GM12878 (cell line): ENCODE results near the gene ARAP1. TPM values are rescaled to one million over a fixed set of nuclear protein-coding genes. Genes with fewer than 3 reads are reported as not detected.

Source experiments
- ATAC-seq: fragments of 200-7000 bp; cut with Tn5 transposase; 3 replicates; pipeline ENCODE4 v1.9.1; 2020; ENCODE audit warnings: mild to moderate bottlenecking, moderate library complexity
- BruUV-seq: library from RNA; stranded (reverse); fragments of 400-500 nt; replicated peaks from 2 replicates; lab custom pipeline; 2021; lab: Mats Ljungman, UMichigan
- CTCF ChIA-PET: fragments of 300-600 bp; sonication (Branson Sonifier 250); formaldehyde crosslinking; extraction: SDS; loops from one replicate; lab custom pipeline; 2021; ENCODE audit warnings: inconsistent platforms; lab: Yijun Ruan, JAX
- POLR2A ChIA-PET: fragments of 350-600 bp; formaldehyde crosslinking; extraction: SDS; loops from one replicate; lab custom pipeline; 2021; ENCODE audit warnings: inconsistent platforms; lab: Charles Lee
- RAD21 ChIA-PET: fragments of 300-600 bp; sonication (Branson Sonifier 250); formaldehyde crosslinking; loops from one replicate; lab custom pipeline; 2023; ENCODE audit warnings: antibody characterized with exemption; ENCODE audit not compliant: unreplicated experiment; lab: Charles Lee
- SMC1A ChIA-PET: fragments of 300-600 bp; sonication (Branson Sonifier 250); formaldehyde crosslinking; loops from one replicate; lab custom pipeline; 2023; ENCODE audit not compliant: unreplicated experiment, uncharacterized antibody; lab: Charles Lee
- DNase-seq: peaks from one replicate; pipeline ENCODE4 v3.0.0-alpha.2; 2011; ENCODE audit warnings: low read depth, low spot score
- FAIRE-seq: peaks from 3 replicates; lab custom pipeline; 2011; peaks lifted over from hg19 to GRCh38; lab: Jason Lieb, UNC
- H2AFZ ChIP-seq: 2 replicates; pipeline ENCODE4 v1.6.0; 2011; ENCODE audit warnings: low read depth, low read length, control low read depth; ENCODE audit not compliant: control insufficient read depth
- H3K27ac ChIP-seq: 2 replicates; pipeline ENCODE4 v1.5.1; 2011; ENCODE audit warnings: control low read depth; ENCODE audit not compliant: control insufficient read depth, insufficient read depth
- H3K27me3 ChIP-seq, 2 experiments: replicated peaks in 1 of 2; 2 replicates each; pipeline versions ENCODE4 v1.6.0 to v1.6.1; 2011; ENCODE audit warnings: low read length in 1 of 2; ENCODE audit not compliant: control insufficient read depth in 2 of 2, insufficient read depth in 2 of 2
- H3K36me3 ChIP-seq, 2 experiments: 2 replicates each; pipeline ENCODE4 v1.5.1; 2011; ENCODE audit warnings: low read length in 1 of 2; ENCODE audit not compliant: control insufficient read depth in 2 of 2, insufficient read depth in 2 of 2
- H3K4me1 ChIP-seq: 2 replicates; pipeline ENCODE4 v1.6.1; 2011; ENCODE audit warnings: mild to moderate bottlenecking, low read length, moderate library complexity, mixed read lengths; ENCODE audit not compliant: control insufficient read depth, insufficient read depth
- H3K4me2 ChIP-seq: 2 replicates; pipeline ENCODE4 v1.6.0; 2011; ENCODE audit warnings: control low read depth; ENCODE audit not compliant: control insufficient read depth, insufficient read depth
- H3K4me3 ChIP-seq: fragments of 200-600 bp; sonication (generic); 2 replicates; pipeline ENCODE4 v1.5.1; 2016
- H3K79me2 ChIP-seq: 2 replicates; pipeline ENCODE4 v1.6.0; 2011; ENCODE audit warnings: low read length; ENCODE audit not compliant: control insufficient read depth, insufficient read depth
- H3K9ac ChIP-seq: 2 replicates; pipeline ENCODE4 v1.8.0; 2011; ENCODE audit warnings: low read length, control low read depth, mixed read lengths; ENCODE audit not compliant: control insufficient read depth, insufficient read depth
- H3K9me3 ChIP-seq: replicated peaks from 3 replicates; pipeline ENCODE4 v1.5.1; 2011; ENCODE audit warnings: mild to moderate bottlenecking, low read length; ENCODE audit not compliant: control insufficient read depth, insufficient read depth
- H4K20me1 ChIP-seq: 2 replicates; pipeline ENCODE4 v1.6.0; 2011; ENCODE audit not compliant: control insufficient read depth, insufficient read depth
- BCL11A ChIP-seq: IDR thresholded peaks from 2 replicates; pipeline ENCODE4 v1.6.1; 2011; ENCODE audit warnings: low read depth, low read length
- BHLHE40 ChIP-seq, 2 experiments: fragments of 450-650 bp in 1 of 2; IDR thresholded peaks; 2 replicates each; pipeline ENCODE4 v1.6.1; 2011 to 2017; ENCODE audit warnings: low read depth in 2 of 2, borderline replicate concordance in 1 of 2, improper control_type of control experiment in 1 of 2, low read length in 1 of 2, mild to moderate bottlenecking in 1 of 2
- CBX3 ChIP-seq: fragments of 200-600 bp; sonication (generic); IDR thresholded peaks from 2 replicates; pipeline ENCODE4 v1.6.1; 2016; ENCODE audit warnings: low read depth, borderline replicate concordance
- CBX5 ChIP-seq: sonication (generic); IDR thresholded peaks from 2 replicates; pipeline ENCODE4 v1.6.1; 2016; ENCODE audit warnings: low read depth, moderate library complexity, mild to moderate bottlenecking, inconsistent platforms
- E4F1 ChIP-seq: fragments of 450-650 bp; IDR thresholded peaks from 2 replicates; pipeline ENCODE4 v1.6.1; 2018; ENCODE audit warnings: borderline replicate concordance, mild to moderate bottlenecking; ENCODE audit not compliant: partially characterized antibody
- IKZF1 ChIP-seq: fragments of 450-650 bp; conservative IDR thresholded peaks from 2 replicates; pipeline ENCODE4 v1.6.1; 2017; ENCODE audit warnings: antibody characterized with exemption, mild to moderate bottlenecking
- IRF4 ChIP-seq: IDR thresholded peaks from 2 replicates; pipeline ENCODE4 v1.6.1; 2011; ENCODE audit warnings: low read depth, low read length
- KLF5 ChIP-seq: fragments of 450-650 bp; IDR thresholded peaks from 2 replicates; pipeline ENCODE4 v1.6.1; 2014; ENCODE audit warnings: mild to moderate bottlenecking; ENCODE audit not compliant: partially characterized antibody
- MTA2 ChIP-seq: fragments of 450-650 bp; IDR thresholded peaks from 2 replicates; pipeline ENCODE4 v1.6.1; 2016; ENCODE audit warnings: low read depth, mild to moderate bottlenecking, moderate library complexity
- NFXL1 ChIP-seq: fragments of 450-650 bp; IDR thresholded peaks from 2 replicates; pipeline ENCODE4 v1.6.1; 2017; ENCODE audit warnings: antibody characterized with exemption, mild to moderate bottlenecking, borderline replicate concordance
- SMARCA5 ChIP-seq: fragments of 450-650 bp; IDR thresholded peaks from 2 replicates; pipeline ENCODE4 v1.6.1; 2017; ENCODE audit warnings: mild to moderate bottlenecking
- SUPT20H ChIP-seq: IDR thresholded peaks from 2 replicates; pipeline ENCODE4 v1.6.1; 2011; ENCODE audit warnings: low read depth, mild to moderate bottlenecking, low read length, moderate library complexity, borderline replicate concordance; ENCODE audit not compliant: control insufficient read depth
- YY1 ChIP-seq: IDR thresholded peaks from 2 replicates; pipeline ENCODE4 v1.6.1; 2011; ENCODE audit warnings: low read depth, mild to moderate bottlenecking, low read length
- ZBED1 ChIP-seq: IDR thresholded peaks from 2 replicates; pipeline ENCODE4 v1.6.1; 2016; ENCODE audit warnings: borderline replicate concordance
- ZNF622 ChIP-seq: fragments of 450-650 bp; IDR thresholded peaks from 2 replicates; pipeline ENCODE4 v1.6.1; 2017; ENCODE audit warnings: mild to moderate bottlenecking, inconsistent platforms
- WGBS: methylation state at CpG from one replicate; pipeline ENCODE4 v1.1.6; 2016; ENCODE audit warnings: low lambda C conversion rate; ENCODE audit not compliant: insufficient replicate concordance, insufficient coverage; ENCODE audit errors: missing lambda C conversion rate; 5-methylcytosine and 5-hydroxymethylcytosine counted together
- in situ Hi-C: fragments of 300-500 bp; cut with MboI; formaldehyde crosslinking; loops from 9 replicates; pipeline ENCODE4 v1.14.3; 2018; ENCODE audit warnings: mixed read lengths
- intact Hi-C: fragments of 100-400 bp; cut with micrococcal nuclease; formaldehyde crosslinking; loops from one replicate; pipeline ENCODE4 v1.14.2; 2022; ENCODE audit not compliant: unreplicated experiment
- polyA plus RNA-seq, 11 experiments: library from polyadenylated mRNA; depleted of rRNA in 4 of 11; unstranded in 6 of 11; stranded (reverse) in 5 of 11; fragments of >200 nt; fragmentation: Nextera tagmentation in 4 of 11; fragmentation: Illumina TruSeq in 1 of 11; extraction: Ambion mirVana in 4 of 11; extraction: Trizol in 1 of 11; gene quantifications; 1 replicate in 1 of 11; 2 replicates in 10 of 11; pipeline versions ENCODE4 v1.2.1 to v1.2.3, GENCODE V29; 2011 to 2016; ENCODE audit warnings: inconsistent platforms in 2 of 11, missing spikeins in 2 of 11, low read depth in 1 of 11
- total RNA-seq, 4 experiments: library from RNA; depleted of rRNA in 3 of 4; stranded (reverse); fragments of >200 nt in 3 of 4; fragmentation: Illumina TruSeq in 1 of 4; extraction: Trizol in 1 of 4; gene quantifications; 2 replicates each; pipeline versions ENCODE4 v1.2.1 to v1.2.3, GENCODE V29; 2013 to 2021
- TF ChIP-seq, protein P1 (sequence below): fragments of 450-650 bp; IDR thresholded peaks from 2 replicates; pipeline ENCODE4 v1.6.1; 2017; ENCODE audit warnings: mild to moderate bottlenecking, low read depth, inconsistent platforms; ENCODE audit not compliant: poor library complexity, severe bottlenecking
- TF ChIP-seq, protein P2 (sequence below): IDR thresholded peaks from 2 replicates; pipeline ENCODE4 v1.6.1; 2011; ENCODE audit warnings: low read depth, mild to moderate bottlenecking, low read length, moderate library complexity, borderline replicate concordance; ENCODE audit errors: extremely low read depth

ARAP1 gene
- total and polyA plus RNA-seq, 10 of the 15 experiments (the other 5 are each of a cell fraction or from before 2014, with no cell fraction given), result 0.55 to 102 (median 51.0) TPM

GRCh38 chr11:72669527-72669926 lies 82.7 kb downstream of the ARAP1 start (continued):
- TF ChIP-seq E4F1 (no peak), ZNF622 (no peak)

DNA sequence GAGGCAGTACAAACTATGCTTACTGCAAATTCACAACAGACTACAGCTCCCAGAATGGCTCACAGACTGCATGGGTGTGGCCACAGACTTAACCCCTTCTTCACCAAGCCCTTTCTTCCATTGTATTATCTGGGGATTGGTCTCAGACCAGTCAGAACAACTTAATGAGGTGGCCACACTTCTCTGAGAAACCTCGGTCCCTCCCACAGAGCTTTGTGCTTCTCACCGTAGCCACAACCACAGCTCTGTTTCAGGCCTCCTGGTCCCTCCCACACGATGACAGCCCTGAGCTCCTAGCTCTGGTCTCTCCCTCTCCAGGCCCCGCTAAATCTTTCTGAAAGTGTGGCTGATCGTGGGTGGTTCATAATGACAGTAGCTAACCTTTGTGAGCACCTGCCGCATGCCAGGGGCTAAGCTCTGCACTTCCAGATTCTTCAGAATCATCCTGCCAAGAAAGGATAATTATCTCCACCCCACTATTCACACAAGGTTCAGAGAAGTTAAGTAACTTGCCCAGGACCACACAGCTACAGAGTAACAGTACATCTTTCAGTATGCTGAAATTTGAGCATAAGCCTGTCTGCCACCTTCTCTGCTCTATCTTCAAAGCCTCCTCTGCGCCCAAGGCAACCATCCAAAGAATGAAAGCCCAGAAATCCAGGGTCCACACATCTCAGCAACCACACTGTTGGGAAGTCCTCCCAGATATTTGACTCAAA lies 83.4 kb downstream of the ARAP1 start:
- intact Hi-C loops, result no loop called here
- Histone ChIP-seq H3K4me3 (no peak overlapping the region), H3K9me3 (peaks cover 2% of the 10 kb centered on the region; the same call in 1 of the 3 replicates), H3K9ac (no peak overlapping the region), H2AFZ (no peak overlapping the region), H3K36me3 (no peaks in the 10 kb centered on the region), H3K4me2 (peak overlapping the region; percentile 76), H3K79me2 (no peaks in the 10 kb centered on the region), H3K4me1 (peaks cover 25% of the 10 kb centered on the region), H4K20me1 (no peaks in the 10 kb centered on the region), H3K27me3 (peaks cover 0 to under 1% of the 10 kb centered on the region in 2 experiments; a peak in 3 of 4 replicates), H3K27ac (peak overlapping the region; percentile 53)
- in situ Hi-C loops, result no loop called here
- peak; percentile 94 for DNase-seq
- ATAC-seq, result peak; percentile 97
- ChIA-PET CTCF (interaction anchor here (0.6 to 3.6 kb wide), 17 partner anchors 8 to 621 kb away, joined by 3 to 37 read pairs (median 4); partner anchors contain the start of gene STARD10), RAD21 (interaction anchor here (1.0 to 2.2 kb wide), 12 partner anchors 9 to 574 kb away, joined by 3 to 13 read pairs (median 4); partner anchors contain the start of genes ATG16L2 and STARD10), SMC1A (interaction anchor here (0.9 to 3.2 kb wide), 15 partner anchors 10 to 620 kb away, joined by 3 to 20 read pairs (median 3); partner anchors contain the start of gene STARD10), POLR2A (interaction anchor here (0.7 to 2.0 kb wide), 10 partner anchors 9 to 1208 kb away, joined by 3 to 12 read pairs (median 3); no protein-coding TSS in a partner anchor)
- BruUV-seq, result no TSS peak
- WGBS, result 14% methylated on average over 7 of the region's 7 CpGs
- FAIRE-seq, result peak; percentile 98
- TF ChIP-seq CBX3 (no peak), NFXL1 (peak; percentile 77; the same call in 1 of the 2 replicates), SMARCA5 (peak; percentile 91), BCL11A (peak; percentile 79), CBX5 (no peak), IKZF1 (peak; percentile 60; the same call in 1 of the 2 replicates), SUPT20H (no peak), BHLHE40 (IDR thresholded peaks at IDR 0.05; ENCODE audit: borderline replicate concordance in 1 of 2, low read depth in 2 of 2, low read length in 1 of 2) (peak; percentile 20 to 63; a peak in 1 of 4 replicates), KLF5 (no peak), MTA2 (peak; percentile 92), YY1 (peak; percentile 65; the same call in 1 of the 2 replicates), ZBED1 (no peak), IRF4 (peak; percentile 51; the same call in 1 of the 2 replicates)
- TF ChIP-seq, protein P1, sequence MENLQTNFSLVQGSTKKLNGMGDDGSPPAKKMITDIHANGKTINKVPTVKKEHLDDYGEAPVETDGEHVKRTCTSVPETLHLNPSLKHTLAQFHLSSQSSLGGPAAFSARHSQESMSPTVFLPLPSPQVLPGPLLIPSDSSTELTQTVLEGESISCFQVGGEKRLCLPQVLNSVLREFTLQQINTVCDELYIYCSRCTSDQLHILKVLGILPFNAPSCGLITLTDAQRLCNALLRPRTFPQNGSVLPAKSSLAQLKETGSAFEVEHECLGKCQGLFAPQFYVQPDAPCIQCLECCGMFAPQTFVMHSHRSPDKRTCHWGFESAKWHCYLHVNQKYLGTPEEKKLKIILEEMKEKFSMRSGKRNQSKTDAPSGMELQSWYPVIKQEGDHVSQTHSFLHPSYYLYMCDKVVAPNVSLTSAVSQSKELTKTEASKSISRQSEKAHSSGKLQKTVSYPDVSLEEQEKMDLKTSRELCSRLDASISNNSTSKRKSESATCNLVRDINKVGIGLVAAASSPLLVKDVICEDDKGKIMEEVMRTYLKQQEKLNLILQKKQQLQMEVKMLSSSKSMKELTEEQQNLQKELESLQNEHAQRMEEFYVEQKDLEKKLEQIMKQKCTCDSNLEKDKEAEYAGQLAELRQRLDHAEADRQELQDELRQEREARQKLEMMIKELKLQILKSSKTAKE, result peak; percentile 44
- TF ChIP-seq, protein P2, sequence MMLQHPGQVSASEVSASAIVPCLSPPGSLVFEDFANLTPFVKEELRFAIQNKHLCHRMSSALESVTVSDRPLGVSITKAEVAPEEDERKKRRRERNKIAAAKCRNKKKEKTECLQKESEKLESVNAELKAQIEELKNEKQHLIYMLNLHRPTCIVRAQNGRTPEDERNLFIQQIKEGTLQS, result no peak
